Measurements from ENCODE around the gene ELOVL1. TPM values are rescaled to one million over a fixed set of nuclear protein-coding genes. Genes with fewer than 3 reads are reported as not detected.

The ELOVL1 gene
- total and polyA plus RNA-seq, 2 of the 13 experiments (the other 11 are each of a cell fraction or from before 2014, with no cell fraction given): 55.2 to 77.4 TPM

GRCh38 chr1:43340559-43340958 lies 27.3 kb downstream of the ELOVL1 start (continued):
- TF ChIP-seq PRDM15 (CRISPR knock-in tag; IDR thresholded peaks at IDR 0.05): no peak
- no peak for TF ChIP-seq MXD1 (CRISPR knock-in tag; IDR thresholded peaks at IDR 0.05)
- no peak for TF ChIP-seq ZNF883 (CRISPR knock-in tag; IDR thresholded peaks at IDR 0.05; ENCODE audit: not compliant biosample characterization)
- TF ChIP-seq NR2F2 (IDR thresholded peaks at IDR 0.05; ENCODE audit: borderline replicate concordance, low read depth): peak; percentile 21; the same call in 1 of the 2 replicates
- no peak for TF ChIP-seq PRDM4 (CRISPR knock-in tag; IDR thresholded peaks at IDR 0.05; ENCODE audit: borderline replicate concordance)
- no peak for TF ChIP-seq KMT2B (CRISPR knock-in tag; IDR thresholded peaks at IDR 0.05)
- TF ChIP-seq ZNF816 (CRISPR knock-in tag; IDR thresholded peaks at IDR 0.05; ENCODE audit: borderline replicate concordance): no peak
- TF ChIP-seq KLF11 (CRISPR knock-in tag; IDR thresholded peaks at IDR 0.05): no peak
- TF ChIP-seq TFDP2 (CRISPR knock-in tag; IDR thresholded peaks at IDR 0.05): no peak
- no peak for TF ChIP-seq HHEX (CRISPR knock-in tag; IDR thresholded peaks at IDR 0.05)
- TF ChIP-seq STAT5B (CRISPR knock-in tag; IDR thresholded peaks at IDR 0.05): no peak
- no peak for TF ChIP-seq ZNF33B (CRISPR knock-in tag; IDR thresholded peaks at IDR 0.05)
- no peak for TF ChIP-seq NAIF1 (CRISPR knock-in tag; IDR thresholded peaks at IDR 0.05; ENCODE audit: borderline replicate concordance)
- TF ChIP-seq ZNF34 (CRISPR knock-in tag; IDR thresholded peaks at IDR 0.05; ENCODE audit: borderline replicate concordance): no peak
- TF ChIP-seq ZNF800 (CRISPR knock-in tag; IDR thresholded peaks at IDR 0.05): no peak
- TF ChIP-seq ZNF354B (CRISPR knock-in tag; IDR thresholded peaks at IDR 0.05): no peak
- no peak for TF ChIP-seq PLSCR1 (CRISPR knock-in tag; IDR thresholded peaks at IDR 0.05; ENCODE audit: borderline replicate concordance)
- TF ChIP-seq MTA1 (CRISPR knock-in tag; IDR thresholded peaks at IDR 0.05; ENCODE audit: borderline replicate concordance): no peak
- TF ChIP-seq TFDP1 (CRISPR knock-in tag; IDR thresholded peaks at IDR 0.05; ENCODE audit: borderline replicate concordance): no peak
